ENCODE results near the gene CORO1C. TPM values are rescaled to one million over a fixed set of nuclear protein-coding genes. Genes with fewer than 3 reads are reported as not detected.
"Not testable (repeated sequence)": the region's sequence is repeated elsewhere in the genome, so short reads cannot be mapped to it uniquely, and the experiment has no call there.

The CORO1C gene
- polyA plus RNA-seq, 1 donor from 2014 or later, result 123 TPM

DNA sequence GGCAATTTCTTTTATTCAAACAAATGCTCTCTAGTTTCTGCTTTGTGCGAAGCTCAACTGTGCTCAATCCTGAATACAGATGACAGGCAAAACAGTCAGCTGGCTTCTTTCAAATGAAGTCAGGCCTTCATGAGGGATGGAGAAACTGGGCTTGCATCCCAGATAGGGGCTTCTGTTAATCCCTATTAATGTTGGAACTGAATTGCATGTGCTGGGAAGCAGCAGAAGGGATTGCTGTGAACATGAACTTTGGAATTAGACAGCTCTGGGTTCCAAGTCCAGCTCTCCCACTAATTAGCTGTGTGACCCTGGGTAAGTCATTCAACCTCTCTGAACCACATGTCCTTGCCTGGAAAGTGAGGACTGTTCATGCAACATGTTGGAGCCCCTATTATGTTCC, 21.1 kb upstream of the CORO1C start:
- TF ChIP-seq TAF1 (IDR thresholded peaks at IDR 0.05; ENCODE audit: low read depth) (no peak), EP300 (conservative IDR thresholded peaks at IDR 0.05; ENCODE audit: poor library complexity, severe bottlenecking) (no peak), RAD21 (conservative IDR thresholded peaks at IDR 0.05) (no peak)
- TF ChIP-seq, protein P1, sequence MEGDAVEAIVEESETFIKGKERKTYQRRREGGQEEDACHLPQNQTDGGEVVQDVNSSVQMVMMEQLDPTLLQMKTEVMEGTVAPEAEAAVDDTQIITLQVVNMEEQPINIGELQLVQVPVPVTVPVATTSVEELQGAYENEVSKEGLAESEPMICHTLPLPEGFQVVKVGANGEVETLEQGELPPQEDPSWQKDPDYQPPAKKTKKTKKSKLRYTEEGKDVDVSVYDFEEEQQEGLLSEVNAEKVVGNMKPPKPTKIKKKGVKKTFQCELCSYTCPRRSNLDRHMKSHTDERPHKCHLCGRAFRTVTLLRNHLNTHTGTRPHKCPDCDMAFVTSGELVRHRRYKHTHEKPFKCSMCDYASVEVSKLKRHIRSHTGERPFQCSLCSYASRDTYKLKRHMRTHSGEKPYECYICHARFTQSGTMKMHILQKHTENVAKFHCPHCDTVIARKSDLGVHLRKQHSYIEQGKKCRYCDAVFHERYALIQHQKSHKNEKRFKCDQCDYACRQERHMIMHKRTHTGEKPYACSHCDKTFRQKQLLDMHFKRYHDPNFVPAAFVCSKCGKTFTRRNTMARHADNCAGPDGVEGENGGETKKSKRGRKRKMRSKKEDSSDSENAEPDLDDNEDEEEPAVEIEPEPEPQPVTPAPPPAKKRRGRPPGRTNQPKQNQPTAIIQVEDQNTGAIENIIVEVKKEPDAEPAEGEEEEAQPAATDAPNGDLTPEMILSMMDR (IDR thresholded peaks at IDR 0.05; ENCODE audit: poor library complexity, severe bottlenecking), result no peak
- TF ChIP-seq, protein P2, sequence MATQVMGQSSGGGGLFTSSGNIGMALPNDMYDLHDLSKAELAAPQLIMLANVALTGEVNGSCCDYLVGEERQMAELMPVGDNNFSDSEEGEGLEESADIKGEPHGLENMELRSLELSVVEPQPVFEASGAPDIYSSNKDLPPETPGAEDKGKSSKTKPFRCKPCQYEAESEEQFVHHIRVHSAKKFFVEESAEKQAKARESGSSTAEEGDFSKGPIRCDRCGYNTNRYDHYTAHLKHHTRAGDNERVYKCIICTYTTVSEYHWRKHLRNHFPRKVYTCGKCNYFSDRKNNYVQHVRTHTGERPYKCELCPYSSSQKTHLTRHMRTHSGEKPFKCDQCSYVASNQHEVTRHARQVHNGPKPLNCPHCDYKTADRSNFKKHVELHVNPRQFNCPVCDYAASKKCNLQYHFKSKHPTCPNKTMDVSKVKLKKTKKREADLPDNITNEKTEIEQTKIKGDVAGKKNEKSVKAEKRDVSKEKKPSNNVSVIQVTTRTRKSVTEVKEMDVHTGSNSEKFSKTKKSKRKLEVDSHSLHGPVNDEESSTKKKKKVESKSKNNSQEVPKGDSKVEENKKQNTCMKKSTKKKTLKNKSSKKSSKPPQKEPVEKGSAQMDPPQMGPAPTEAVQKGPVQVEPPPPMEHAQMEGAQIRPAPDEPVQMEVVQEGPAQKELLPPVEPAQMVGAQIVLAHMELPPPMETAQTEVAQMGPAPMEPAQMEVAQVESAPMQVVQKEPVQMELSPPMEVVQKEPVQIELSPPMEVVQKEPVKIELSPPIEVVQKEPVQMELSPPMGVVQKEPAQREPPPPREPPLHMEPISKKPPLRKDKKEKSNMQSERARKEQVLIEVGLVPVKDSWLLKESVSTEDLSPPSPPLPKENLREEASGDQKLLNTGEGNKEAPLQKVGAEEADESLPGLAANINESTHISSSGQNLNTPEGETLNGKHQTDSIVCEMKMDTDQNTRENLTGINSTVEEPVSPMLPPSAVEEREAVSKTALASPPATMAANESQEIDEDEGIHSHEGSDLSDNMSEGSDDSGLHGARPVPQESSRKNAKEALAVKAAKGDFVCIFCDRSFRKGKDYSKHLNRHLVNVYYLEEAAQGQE (IDR thresholded peaks at IDR 0.05; ENCODE audit: borderline replicate concordance), result no peak
- Histone ChIP-seq H3K9me3 (ENCODE audit: low read length) (no peaks in the 10 kb centered on the region), H4K20me1 (ENCODE audit: insufficient read depth) (no peaks in the 10 kb centered on the region), H3K27ac (ENCODE audit: low read length) (no peak overlapping the region), H3K4me3 (ENCODE audit: low read length) (no peak overlapping the region), H2AFZ (ENCODE audit: low read depth, low read length) (no peak overlapping the region), H3K36me3 (ENCODE audit: insufficient read depth, low read length) (no peaks in the 10 kb centered on the region), H3K9ac (ENCODE audit: low read length) (no peak overlapping the region), H3K9me2 (ENCODE audit: insufficient read depth, low read length) (no peaks in the 10 kb centered on the region), H3K4me2 (ENCODE audit: low read length) (no peak overlapping the region), H3K79me2 (replicated peaks; ENCODE audit: insufficient read depth, low read length) (no peaks in the 10 kb centered on the region), H3F3A (ENCODE audit: insufficient read depth, low read length, poor library complexity, severe bottlenecking) (no peaks in the 10 kb centered on the region), H3K27me3 (ENCODE audit: insufficient read depth, low read depth, low read length) (no peaks in the 10 kb centered on the region)

DNA sequence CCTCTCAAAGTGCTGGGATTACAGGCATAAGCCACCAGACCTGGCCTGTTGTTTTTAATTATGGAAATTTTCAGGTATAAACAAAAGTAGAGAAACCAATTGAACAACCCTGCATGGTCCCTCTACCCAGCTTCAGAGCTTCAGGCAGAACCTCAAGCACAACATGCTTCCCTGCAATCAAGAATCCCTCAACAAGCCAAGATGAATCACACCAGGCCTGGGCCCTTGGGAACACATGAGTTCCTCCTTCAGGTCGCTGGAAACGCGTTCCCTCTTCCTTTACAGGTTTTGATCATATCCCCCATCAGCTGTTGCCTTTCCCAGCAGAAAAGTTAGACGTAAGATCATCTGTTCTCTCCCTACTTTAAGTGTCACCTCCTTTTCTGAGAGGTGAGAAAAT, 20.5 kb upstream of the CORO1C start:
- Histone ChIP-seq H3F3A (ENCODE audit: insufficient read depth, low read length, poor library complexity, severe bottlenecking) (no peaks in the 10 kb centered on the region), H3K9me2 (ENCODE audit: insufficient read depth, low read length) (no peaks in the 10 kb centered on the region), H3K4me3 (ENCODE audit: low read length) (no peak overlapping the region), H3K27me3 (ENCODE audit: insufficient read depth, low read depth, low read length) (no peaks in the 10 kb centered on the region), H3K9ac (ENCODE audit: low read length) (no peak overlapping the region), H3K79me2 (replicated peaks; ENCODE audit: insufficient read depth, low read length) (no peaks in the 10 kb centered on the region), H4K20me1 (ENCODE audit: insufficient read depth) (no peaks in the 10 kb centered on the region), H3K36me3 (ENCODE audit: insufficient read depth, low read length) (no peaks in the 10 kb centered on the region), H2AFZ (ENCODE audit: low read depth, low read length) (no peak overlapping the region), H3K27ac (ENCODE audit: low read length) (no peak overlapping the region), H3K4me2 (ENCODE audit: low read length) (no peak overlapping the region), H3K9me3 (ENCODE audit: low read length) (no peaks in the 10 kb centered on the region)
- no peak for TF ChIP-seq POLR2AphosphoS5 (IDR thresholded peaks at IDR 0.05)
- no peak for TF ChIP-seq EP300 (conservative IDR thresholded peaks at IDR 0.05; ENCODE audit: poor library complexity, severe bottlenecking)
- no peak for TF ChIP-seq TAF1 (IDR thresholded peaks at IDR 0.05; ENCODE audit: low read depth)
- no peak for TF ChIP-seq MXI1 (conservative IDR thresholded peaks at IDR 0.05; ENCODE audit: poor library complexity, severe bottlenecking)
- TF ChIP-seq RAD21 (conservative IDR thresholded peaks at IDR 0.05), result no peak
- TF ChIP-seq, protein P1 (IDR thresholded peaks at IDR 0.05; ENCODE audit: poor library complexity, severe bottlenecking), result no peak
- no peak for TF ChIP-seq SMC3 (conservative IDR thresholded peaks at IDR 0.05; ENCODE audit: poor library complexity)
- TF ChIP-seq EZH2 (IDR thresholded peaks at IDR 0.05; ENCODE audit: borderline replicate concordance, insufficient read depth, low read length, poor library complexity, severe bottlenecking), result no peak
- TF ChIP-seq, protein P2 (IDR thresholded peaks at IDR 0.05; ENCODE audit: borderline replicate concordance), result no peak

DNA sequence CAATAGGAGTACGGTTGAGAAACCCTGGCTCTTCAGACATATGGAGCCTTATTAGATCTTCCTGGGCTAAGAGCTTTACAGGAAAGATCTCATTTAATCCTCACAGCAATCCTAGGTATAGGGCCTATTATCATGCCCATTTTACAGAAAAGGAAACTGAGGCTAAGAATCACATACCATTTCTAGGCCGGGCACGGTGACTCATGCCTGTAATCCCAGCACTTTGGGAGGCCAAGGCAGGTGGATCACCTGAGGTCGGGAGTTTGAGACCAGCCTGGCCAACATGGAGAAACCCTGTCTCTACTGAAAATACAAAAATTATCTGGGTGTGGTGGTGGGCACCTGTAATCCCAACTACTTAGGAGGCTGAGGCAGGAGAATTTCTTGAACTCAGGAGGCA, 19.7 kb upstream of the CORO1C start:
- not testable (repeated sequence) for H3K9ac ChIP-seq (ENCODE audit: low read length); H3K79me2 ChIP-seq (replicated peaks; ENCODE audit: insufficient read depth, low read length); H3K27me3 ChIP-seq (ENCODE audit: insufficient read depth, low read depth, low read length); H3K9me2 ChIP-seq (ENCODE audit: insufficient read depth, low read length); H2AFZ ChIP-seq (ENCODE audit: low read depth, low read length); H3K9me3 ChIP-seq (ENCODE audit: low read length); H3K4me3 ChIP-seq (ENCODE audit: low read length); H3F3A ChIP-seq (ENCODE audit: insufficient read depth, low read length, poor library complexity, severe bottlenecking); H3K4me2 ChIP-seq (ENCODE audit: low read length); H3K27ac ChIP-seq (ENCODE audit: low read length); H3K36me3 ChIP-seq (ENCODE audit: insufficient read depth, low read length); H4K20me1 ChIP-seq (ENCODE audit: insufficient read depth)
